MM.1S (cell line): ENCODE measurements around the gene PALD1.

Source experiments
- EZH2phosphoT487 ChIP-seq: fragments of 300-600 bp; sonication (generic); IDR thresholded peaks from 2 replicates; pipeline ENCODE4 v1.6.1; 2018; ENCODE audit warnings: antibody characterized with exemption, low read length
- TF ChIP-seq, protein P1 (sequence below): fragments of 300-600 bp; sonication (generic); IDR thresholded peaks from 2 replicates; pipeline ENCODE4 v1.5.1; 2016; ENCODE audit warnings: antibody characterized with exemption, low read length, mixed read lengths

DNA sequence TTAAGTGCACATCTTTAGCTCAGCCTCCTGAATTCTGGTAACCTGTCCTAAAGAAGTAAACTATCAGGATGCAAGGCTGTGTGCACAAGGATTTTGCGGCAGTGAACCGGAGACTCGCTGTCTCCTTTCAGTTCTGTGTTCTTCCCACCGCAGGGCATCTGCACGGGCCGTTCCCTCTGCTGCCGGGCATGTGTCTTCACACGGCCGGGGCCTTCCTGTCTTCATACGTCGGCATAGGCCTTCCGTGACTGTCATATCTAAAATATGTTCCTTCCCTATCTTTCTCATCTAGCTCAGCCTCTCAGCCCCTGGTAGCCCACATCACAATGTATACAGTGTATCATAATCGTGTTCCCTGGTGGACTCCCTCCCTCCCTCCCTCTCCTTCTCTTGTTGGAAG is 16.4 kb downstream of the PALD1 start:
- TF ChIP-seq, protein P1, sequence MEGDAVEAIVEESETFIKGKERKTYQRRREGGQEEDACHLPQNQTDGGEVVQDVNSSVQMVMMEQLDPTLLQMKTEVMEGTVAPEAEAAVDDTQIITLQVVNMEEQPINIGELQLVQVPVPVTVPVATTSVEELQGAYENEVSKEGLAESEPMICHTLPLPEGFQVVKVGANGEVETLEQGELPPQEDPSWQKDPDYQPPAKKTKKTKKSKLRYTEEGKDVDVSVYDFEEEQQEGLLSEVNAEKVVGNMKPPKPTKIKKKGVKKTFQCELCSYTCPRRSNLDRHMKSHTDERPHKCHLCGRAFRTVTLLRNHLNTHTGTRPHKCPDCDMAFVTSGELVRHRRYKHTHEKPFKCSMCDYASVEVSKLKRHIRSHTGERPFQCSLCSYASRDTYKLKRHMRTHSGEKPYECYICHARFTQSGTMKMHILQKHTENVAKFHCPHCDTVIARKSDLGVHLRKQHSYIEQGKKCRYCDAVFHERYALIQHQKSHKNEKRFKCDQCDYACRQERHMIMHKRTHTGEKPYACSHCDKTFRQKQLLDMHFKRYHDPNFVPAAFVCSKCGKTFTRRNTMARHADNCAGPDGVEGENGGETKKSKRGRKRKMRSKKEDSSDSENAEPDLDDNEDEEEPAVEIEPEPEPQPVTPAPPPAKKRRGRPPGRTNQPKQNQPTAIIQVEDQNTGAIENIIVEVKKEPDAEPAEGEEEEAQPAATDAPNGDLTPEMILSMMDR: no peak
- no peak for TF ChIP-seq EZH2phosphoT487
